Suprapubic skin (tissue), 3 donors: ENCODE measurements around the gene RUVBL2.

Source experiments
- CTCF ChIP-seq, 2 donors: fragments of 200-600 bp in 1 of 2; fragments of 450-650 bp in 1 of 2; sonication (generic) in 1 of 2; IDR thresholded peaks; one replicate each; pipeline ENCODE4 v1.5.1; 2016 to 2019; ENCODE audit warnings: antibody characterized with exemption in 2 of 2, mild to moderate bottlenecking in 1 of 2, moderate library complexity in 1 of 2
- EP300 ChIP-seq: sonication (generic); formaldehyde crosslinking; IDR thresholded peaks from one replicate; pipeline ENCODE4 v1.6.1; 2017; ENCODE audit warnings: antibody characterized with exemption
- POLR2A ChIP-seq, 2 donors: fragments of 450-650 bp; IDR thresholded peaks; one replicate each; pipeline ENCODE4 v1.6.1; 2017; ENCODE audit warnings: antibody characterized with exemption in 2 of 2, mild to moderate bottlenecking in 2 of 2, moderate library complexity in 2 of 2

DNA sequence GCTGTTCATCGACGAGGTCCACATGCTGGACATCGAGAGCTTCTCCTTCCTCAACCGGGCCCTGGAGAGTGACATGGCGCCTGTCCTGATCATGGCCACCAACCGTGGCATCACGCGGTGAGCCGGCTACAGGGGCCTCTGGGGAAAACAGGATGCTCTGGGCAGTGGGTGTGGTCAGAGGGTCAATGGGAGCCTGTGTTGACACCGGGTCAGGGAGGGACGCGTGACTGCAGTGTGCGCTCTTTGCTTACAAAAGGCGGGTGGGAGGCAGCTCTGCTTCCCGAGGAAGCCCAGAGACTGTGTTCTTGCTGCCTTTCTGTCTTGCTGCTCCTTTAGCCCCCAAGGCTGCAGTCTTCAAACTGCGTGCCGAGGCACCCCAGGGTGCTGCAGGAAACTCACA is 17.5 kb downstream of the RUVBL2 start:
- TF ChIP-seq POLR2A (IDR thresholded peaks at IDR 0.05) = no peak
- TF ChIP-seq CTCF (IDR thresholded peaks at IDR 0.05) = no peak
- TF ChIP-seq EP300 = no peak
